H1 (cell line): ENCODE results near the gene MTPN. TPM values are rescaled to one million over a fixed set of nuclear protein-coding genes. Genes with fewer than 3 reads are reported as not detected.

Experiments used
- CTCF ChIA-PET: fragments of 300-600 bp; sonication (Branson Sonifier 250); formaldehyde crosslinking; loops from one replicate; lab custom pipeline; 2021; ENCODE audit not compliant: partially characterized antibody; lab: Charles Lee
- POLR2A ChIA-PET: fragments of 300-600 bp; sonication (Branson Sonifier 250); formaldehyde crosslinking; loops from one replicate; lab custom pipeline; 2021; ENCODE audit warnings: inconsistent platforms; ENCODE audit not compliant: partially characterized antibody; lab: Charles Lee
- DNase-seq, 2 experiments: peaks; one replicate each; pipeline versions ENCODE4 v3.0.0 to v3.0.0-alpha.2; 2010 to 2022; ENCODE audit warnings: low spot score in 2 of 2, low read depth in 1 of 2, mixed read lengths in 1 of 2
- FAIRE-seq: peaks from 2 replicates; lab custom pipeline; 2011; peaks lifted over from hg19 to GRCh38; lab: Jason Lieb, UNC
- H2AFZ ChIP-seq: 2 replicates; pipeline ENCODE4 v1.8.1; 2012; ENCODE audit warnings: low read length, inconsistent platforms
- H2AK5ac ChIP-seq: 2 replicates; pipeline ENCODE4 v1.6.1; 2013; ENCODE audit warnings: low read depth, low read length
- H2BK120ac ChIP-seq: replicated peaks from 2 replicates; pipeline ENCODE3; 2013; ENCODE audit warnings: low read depth, low read length, inconsistent platforms
- H2BK12ac ChIP-seq: 2 replicates; pipeline ENCODE4 v1.6.1; 2013; ENCODE audit warnings: low read depth, low read length
- H2BK15ac ChIP-seq: 2 replicates; pipeline ENCODE4 v1.6.1; 2013; ENCODE audit warnings: low read length
- H2BK20ac ChIP-seq: 2 replicates; pipeline ENCODE4 v1.6.1; 2013; ENCODE audit warnings: low read length
- H2BK5ac ChIP-seq: 2 replicates; pipeline ENCODE4 v1.6.1; 2013; ENCODE audit warnings: low read depth, low read length
- H3K14ac ChIP-seq: 2 replicates; pipeline ENCODE4 v1.6.1; 2013; ENCODE audit warnings: inconsistent platforms; ENCODE audit not compliant: insufficient read length
- H3K18ac ChIP-seq: 2 replicates; pipeline ENCODE4 v1.6.1; 2013; ENCODE audit warnings: low read length; ENCODE audit errors: extremely low read depth
- H3K23ac ChIP-seq: 2 replicates; pipeline ENCODE4 v1.6.1; 2013; ENCODE audit warnings: inconsistent platforms; ENCODE audit not compliant: insufficient read length
- H3K23me2 ChIP-seq: 2 replicates; pipeline ENCODE4 v1.6.1; 2013; ENCODE audit warnings: low read depth, low read length
- H3K27ac ChIP-seq: 2 replicates; pipeline ENCODE4 v1.6.1; 2011; ENCODE audit warnings: low read depth, low read length, inconsistent platforms
- H3K27me3 ChIP-seq, 4 experiments: replicated peaks in 1 of 4; 1 replicate in 1 of 4; 2 replicates in 3 of 4; pipeline versions ENCODE4 v1.6.1 to v1.8.1; 2011 to 2013; ENCODE audit warnings: low read length in 3 of 4, mild to moderate bottlenecking in 3 of 4, inconsistent platforms in 2 of 4, mixed read lengths in 2 of 4, moderate library complexity in 1 of 4; ENCODE audit not compliant: control insufficient read depth in 3 of 4, insufficient read depth in 3 of 4; ENCODE audit errors: extremely low read depth in 1 of 4
- H3K36me3 ChIP-seq, 4 experiments: 2 replicates each; pipeline versions ENCODE4 v1.6.1 to v1.8.1; 2011 to 2013; ENCODE audit warnings: mild to moderate bottlenecking in 4 of 4, low read length in 3 of 4, moderate library complexity in 2 of 4, control low read depth in 1 of 4, inconsistent platforms in 1 of 4; ENCODE audit not compliant: insufficient read depth in 4 of 4, control insufficient read depth in 2 of 4
- H3K4ac ChIP-seq: replicated peaks from 2 replicates; pipeline ENCODE3; 2013; ENCODE audit warnings: low read length, low read depth, mixed read lengths, inconsistent platforms; ENCODE audit not compliant: insufficient read length
- H3K4me1 ChIP-seq, 4 experiments: replicated peaks in 1 of 4; 1 replicate in 1 of 4; 2 replicates in 3 of 4; pipeline versions ENCODE4 v1.6.1 to v1.8.1; 2011 to 2013; ENCODE audit warnings: low read length in 3 of 4, inconsistent platforms in 2 of 4, mixed read lengths in 1 of 4; ENCODE audit not compliant: insufficient read depth in 4 of 4, control insufficient read depth in 3 of 4
- H3K4me2 ChIP-seq, 2 experiments: 2 replicates each; pipeline versions ENCODE4 v1.6.1 to v1.8.1; 2011 to 2013; ENCODE audit warnings: low read depth in 2 of 2, low read length in 2 of 2, control low read depth in 1 of 2, inconsistent platforms in 1 of 2, mild to moderate bottlenecking in 1 of 2; ENCODE audit not compliant: insufficient read depth in 1 of 2
- H3K4me3 ChIP-seq, 4 experiments: fragments of 200-600, 300-600 bp in 1 of 4; sonication (generic), shearing (Covaris generic), sonication (Bioruptor Twin) in 1 of 4; 2 replicates each; pipeline versions ENCODE4 v1.5.1 to v1.8.1; 2011 to 2016; ENCODE audit warnings: low read length in 4 of 4, low read depth in 3 of 4, control low read depth in 2 of 4, inconsistent platforms in 2 of 4, mild to moderate bottlenecking in 2 of 4, mixed read lengths in 1 of 4, moderate library complexity in 1 of 4; ENCODE audit not compliant: insufficient read depth in 2 of 4; ENCODE audit errors: extremely low read depth in 1 of 4
- H3K56ac ChIP-seq: replicated peaks from 2 replicates; pipeline ENCODE3; 2013; ENCODE audit warnings: low read depth, mild to moderate bottlenecking, mixed read lengths, low read length, inconsistent platforms; ENCODE audit not compliant: insufficient read length
- H3K79me1 ChIP-seq: 2 replicates; pipeline ENCODE4 v1.6.1; 2013; ENCODE audit warnings: low read depth, low read length, control low read depth
- H3K79me2 ChIP-seq, 2 experiments: 2 replicates each; pipeline versions ENCODE4 v1.6.1 to v1.8.1; 2012 to 2013; ENCODE audit warnings: low read length in 2 of 2, mild to moderate bottlenecking in 2 of 2, inconsistent platforms in 1 of 2; ENCODE audit not compliant: insufficient read depth in 2 of 2, control insufficient read depth in 1 of 2
- H3K9ac ChIP-seq, 4 experiments: replicated peaks in 1 of 4; 1 replicate in 1 of 4; 2 replicates in 3 of 4; pipeline versions ENCODE4 v1.6.1 to v1.8.1; 2011 to 2013; ENCODE audit warnings: low read depth in 3 of 4, low read length in 3 of 4, control low read depth in 2 of 4, mild to moderate bottlenecking in 2 of 4, moderate library complexity in 2 of 4, inconsistent platforms in 1 of 4; ENCODE audit errors: extremely low read depth in 1 of 4
- H3K9me3 ChIP-seq, 2 experiments: 2 replicates each; pipeline versions ENCODE4 v1.6.1 to v1.8.1; 2012 to 2013; ENCODE audit warnings: mild to moderate bottlenecking in 2 of 2, moderate library complexity in 2 of 2, control low read depth in 1 of 2, inconsistent platforms in 1 of 2, low read depth in 1 of 2, low read length in 1 of 2, mixed read lengths in 1 of 2; ENCODE audit not compliant: insufficient read depth in 2 of 2
- H4K20me1 ChIP-seq, 2 experiments: replicated peaks in 1 of 2; 2 replicates each; pipeline versions ENCODE3 to v1.8.1; 2011 to 2013; ENCODE audit warnings: inconsistent platforms in 2 of 2, low read length in 2 of 2, mild to moderate bottlenecking in 1 of 2; ENCODE audit not compliant: insufficient read depth in 2 of 2, control insufficient read depth in 1 of 2
- H4K5ac ChIP-seq: 2 replicates; pipeline ENCODE4 v1.6.1; 2013; ENCODE audit warnings: low read length, low read depth, mixed read lengths, inconsistent platforms; ENCODE audit not compliant: insufficient read length
- H4K8ac ChIP-seq: 2 replicates; pipeline ENCODE4 v1.8.0; 2013; ENCODE audit warnings: mild to moderate bottlenecking, moderate library complexity, low read length, inconsistent platforms; ENCODE audit not compliant: insufficient read depth; ENCODE audit errors: extremely low read depth
- H4K91ac ChIP-seq: replicated peaks from 2 replicates; pipeline ENCODE3; 2013; ENCODE audit warnings: low read length, mixed read lengths, inconsistent platforms; ENCODE audit not compliant: insufficient read length
- HDAC6 ChIP-seq: IDR thresholded peaks from one replicate; pipeline ENCODE4 v1.7.1; 2012; ENCODE audit warnings: low read depth, mild to moderate bottlenecking, inconsistent platforms, low read length, moderate library complexity
- NRF1 ChIP-seq: IDR thresholded peaks from 2 replicates; pipeline ENCODE4 v1.6.1; 2011; ENCODE audit warnings: mild to moderate bottlenecking, low read depth, low read length, improper control_type of control experiment
- SIX5 ChIP-seq: IDR thresholded peaks from 2 replicates; pipeline ENCODE4 v1.6.1; 2011; ENCODE audit warnings: mild to moderate bottlenecking, low read depth, low read length
- SP2 ChIP-seq: IDR thresholded peaks from 2 replicates; pipeline ENCODE4 v1.6.1; 2012; ENCODE audit warnings: mild to moderate bottlenecking, low read length, inconsistent platforms
- SP4 ChIP-seq: IDR thresholded peaks from 2 replicates; pipeline ENCODE4 v1.6.1; 2012; ENCODE audit warnings: low read length, inconsistent platforms
- TCF12 ChIP-seq: IDR thresholded peaks from 2 replicates; pipeline ENCODE4 v1.6.1; 2011; ENCODE audit warnings: low read depth, mild to moderate bottlenecking, low read length
- WGBS, 2 experiments: shearing (Covaris generic) in 1 of 2; methylation state at CpG; one replicate each; pipeline versions ENCODE4 v1.1.6 to v1.1.7; 2013 to 2015; ENCODE audit warnings: low lambda C conversion rate in 2 of 2, mixed read lengths in 2 of 2, inconsistent platforms in 1 of 2, low coverage in 1 of 2, missing lambda C conversion rate in 1 of 2; ENCODE audit not compliant: insufficient replicate concordance in 2 of 2, insufficient coverage in 1 of 2, insufficient read length in 1 of 2; ENCODE audit errors: extremely low coverage in 1 of 2, missing lambda C conversion rate in 1 of 2; 5-methylcytosine and 5-hydroxymethylcytosine counted together
- polyA plus RNA-seq, 7 experiments: library from polyadenylated mRNA; depleted of rRNA in 3 of 7; stranded (reverse) in 5 of 7; unstranded in 2 of 7; fragments of >200 nt in 5 of 7; fragments of 200-250 nt in 2 of 7; gene quantifications; 1 replicate in 5 of 7; 2 replicates in 1 of 7; 4 replicates in 1 of 7; pipeline versions ENCODE4 v1.2.1 to v1.2.3, GENCODE V29; 2011 to 2013; ENCODE audit warnings: missing spikeins in 2 of 7, mixed read lengths in 2 of 7
- total RNA-seq: library from RNA; stranded (reverse); fragmentation: NEBNext Ultra II Directional; extraction: Animal tissue kit (Norgen Biotek cat#: 25700); gene quantifications from 2 replicates; pipeline ENCODE4 v1.2.1, GENCODE V29; 2021
- TF ChIP-seq, protein P1 (sequence below): IDR thresholded peaks from 2 replicates; pipeline ENCODE4 v1.6.1; 2012; ENCODE audit warnings: low read length, inconsistent platforms
- TF ChIP-seq, protein P2 (sequence below): IDR thresholded peaks from 2 replicates; pipeline ENCODE4 v1.6.1; 2011; ENCODE audit warnings: low read length, improper control_type of control experiment

The MTPN gene
- total and polyA plus RNA-seq, 2 of the 8 experiments (the other 6 are each of a cell fraction or from before 2014, with no cell fraction given) = 33.0 to 101 TPM

GRCh38 chr7:135938563-135938962 lies 38.6 kb downstream of the MTPN start:
- H2BK120ac ChIP-seq = no peak overlapping the region
- peaks cover 0 to 7% (median 4%) of the 10 kb centered on the region in 4 experiments; a peak in 3 of 7 replicates for H3K4me1 ChIP-seq
- no peak overlapping the region for H3K18ac ChIP-seq
- H2BK5ac ChIP-seq = no peak overlapping the region
- H4K8ac ChIP-seq = no peak overlapping the region
- no peak overlapping the region for H3K4me3 ChIP-seq
- no peak overlapping the region for H2AFZ ChIP-seq
- WGBS, 2 experiments = 91% methylated on average over 3 of the region's 3 CpGs; no CpG with 5 or more reads in 1 of the 2 experiments
- peaks cover 3% of the 10 kb centered on the region; the same call in 1 of the 2 replicates for H3K79me1 ChIP-seq
- no peak overlapping the region for H3K4ac ChIP-seq
- H3K56ac ChIP-seq = no peak overlapping the region
- no peak overlapping the region for H3K9ac ChIP-seq
- no peaks in the 10 kb centered on the region for H3K9me3 ChIP-seq
- H4K5ac ChIP-seq = no peak overlapping the region
- FAIRE-seq (no peak), DNase-seq (no peak)
- H2AK5ac ChIP-seq = no peak overlapping the region
- CTCF ChIA-PET = interaction anchor here (0.5 to 2.0 kb wide), 3 partner anchors 9 to 937 kb away, joined by 4 to 7 read pairs (median 4); no protein-coding TSS in a partner anchor
- no peak overlapping the region for H2BK12ac ChIP-seq
- H3K27ac ChIP-seq = no peak overlapping the region
- H2BK15ac ChIP-seq = no peak overlapping the region
- no peak overlapping the region for H4K91ac ChIP-seq
- H3K14ac ChIP-seq = no peak overlapping the region
- TF ChIP-seq, protein P1, sequence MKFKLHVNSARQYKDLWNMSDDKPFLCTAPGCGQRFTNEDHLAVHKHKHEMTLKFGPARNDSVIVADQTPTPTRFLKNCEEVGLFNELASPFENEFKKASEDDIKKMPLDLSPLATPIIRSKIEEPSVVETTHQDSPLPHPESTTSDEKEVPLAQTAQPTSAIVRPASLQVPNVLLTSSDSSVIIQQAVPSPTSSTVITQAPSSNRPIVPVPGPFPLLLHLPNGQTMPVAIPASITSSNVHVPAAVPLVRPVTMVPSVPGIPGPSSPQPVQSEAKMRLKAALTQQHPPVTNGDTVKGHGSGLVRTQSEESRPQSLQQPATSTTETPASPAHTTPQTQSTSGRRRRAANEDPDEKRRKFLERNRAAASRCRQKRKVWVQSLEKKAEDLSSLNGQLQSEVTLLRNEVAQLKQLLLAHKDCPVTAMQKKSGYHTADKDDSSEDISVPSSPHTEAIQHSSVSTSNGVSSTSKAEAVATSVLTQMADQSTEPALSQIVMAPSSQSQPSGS = no peak
- TF ChIP-seq HDAC6 (no peak), NRF1 (no peak), TCF12 (no peak), SP4 (no peak), SP2 (no peak), SIX5 (no peak)
- TF ChIP-seq, protein P2, sequence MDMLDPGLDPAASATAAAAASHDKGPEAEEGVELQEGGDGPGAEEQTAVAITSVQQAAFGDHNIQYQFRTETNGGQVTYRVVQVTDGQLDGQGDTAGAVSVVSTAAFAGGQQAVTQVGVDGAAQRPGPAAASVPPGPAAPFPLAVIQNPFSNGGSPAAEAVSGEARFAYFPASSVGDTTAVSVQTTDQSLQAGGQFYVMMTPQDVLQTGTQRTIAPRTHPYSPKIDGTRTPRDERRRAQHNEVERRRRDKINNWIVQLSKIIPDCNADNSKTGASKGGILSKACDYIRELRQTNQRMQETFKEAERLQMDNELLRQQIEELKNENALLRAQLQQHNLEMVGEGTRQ = no peak
- TF ChIP-seq, all 59 proteins: peak for 0
- H4K20me1 ChIP-seq = peaks cover 0 to 3% of the 10 kb centered on the region in 2 experiments
- H3K4me2 ChIP-seq = no peak overlapping the region
- POLR2A ChIA-PET = no interaction called here
- H3K36me3 ChIP-seq = no peaks in the 10 kb centered on the region; a peak in 1 of 8 replicates
- H3K27me3 ChIP-seq = no peaks in the 10 kb centered on the region
- no peak overlapping the region for H2BK20ac ChIP-seq
- H3K23me2 ChIP-seq = no peaks in the 10 kb centered on the region
- peaks cover 0 to 50% of the 10 kb centered on the region in 2 experiments; a peak in 3 of 4 replicates for H3K79me2 ChIP-seq
- no peak overlapping the region for H3K23ac ChIP-seq
